D721Med (cell line): ENCODE measurements around the gene RUNX2.

Experiments used
- DNase-seq: peaks from one replicate; pipeline ENCODE4 v3.0.0; 2011; ENCODE audit warnings: low spot score; ENCODE audit not compliant: insufficient read length
- FAIRE-seq: peaks from 2 replicates; lab custom pipeline; 2011; peaks lifted over from hg19 to GRCh38; lab: Jason Lieb, UNC
- CTCF ChIP-seq: IDR thresholded peaks from 2 replicates; pipeline ENCODE4 v1.5.1; 2012; ENCODE audit warnings: mild to moderate bottlenecking, control low read depth; ENCODE audit not compliant: insufficient read depth; ENCODE audit errors: missing control alignments

Gene RUNX2

DNA sequence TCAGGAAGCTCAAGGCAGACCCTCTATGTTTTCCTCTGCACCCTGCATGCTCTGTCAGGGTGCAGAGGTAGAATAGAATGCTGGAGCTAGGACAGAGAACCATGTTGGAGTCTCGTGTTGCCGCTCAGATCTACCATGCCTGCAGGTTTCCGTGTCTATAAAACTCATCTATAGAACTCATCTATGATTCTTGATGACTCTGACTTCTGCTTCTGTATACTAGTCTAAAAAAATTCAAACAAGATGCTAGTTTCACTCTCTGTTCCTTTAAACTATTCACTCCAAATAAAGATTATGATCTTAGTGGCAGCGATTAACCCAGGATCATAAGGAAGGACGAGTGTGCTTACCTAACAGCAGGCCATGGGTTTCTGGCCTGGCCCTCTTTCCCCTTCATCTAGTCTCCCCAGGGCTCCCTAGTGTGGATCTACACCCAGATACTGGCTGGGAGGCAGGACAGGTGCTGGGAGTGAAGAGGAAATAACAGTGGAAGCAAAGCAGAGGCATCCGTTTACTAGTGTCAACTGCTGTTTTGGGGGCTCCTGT is 212.3 kb downstream of the RUNX2 start:
- TF ChIP-seq CTCF, result no peak
- no peak for DNase-seq
- no peak for FAIRE-seq

DNA sequence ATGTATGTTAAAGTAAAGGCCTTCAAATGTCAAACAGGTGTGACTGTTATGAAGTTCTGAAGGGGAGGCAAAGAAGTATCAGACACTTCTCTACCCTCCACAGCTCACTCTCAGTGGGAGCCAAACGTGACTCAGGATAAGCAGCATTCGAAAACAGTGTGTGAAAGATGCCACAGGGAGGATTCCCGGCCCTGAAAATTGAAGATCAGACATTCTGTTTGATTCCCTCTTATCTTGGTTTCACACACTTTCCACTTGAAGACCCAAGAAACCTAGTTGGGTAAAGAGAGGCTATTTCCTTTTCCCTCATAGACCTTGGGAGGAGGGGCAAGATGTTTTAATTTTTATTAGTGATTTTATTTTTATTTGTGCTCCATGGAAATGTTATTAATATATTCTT is 213.8 kb downstream of the RUNX2 start:
- TF ChIP-seq CTCF, result no peak
- FAIRE-seq (no peak), DNase-seq (no peak)

DNA sequence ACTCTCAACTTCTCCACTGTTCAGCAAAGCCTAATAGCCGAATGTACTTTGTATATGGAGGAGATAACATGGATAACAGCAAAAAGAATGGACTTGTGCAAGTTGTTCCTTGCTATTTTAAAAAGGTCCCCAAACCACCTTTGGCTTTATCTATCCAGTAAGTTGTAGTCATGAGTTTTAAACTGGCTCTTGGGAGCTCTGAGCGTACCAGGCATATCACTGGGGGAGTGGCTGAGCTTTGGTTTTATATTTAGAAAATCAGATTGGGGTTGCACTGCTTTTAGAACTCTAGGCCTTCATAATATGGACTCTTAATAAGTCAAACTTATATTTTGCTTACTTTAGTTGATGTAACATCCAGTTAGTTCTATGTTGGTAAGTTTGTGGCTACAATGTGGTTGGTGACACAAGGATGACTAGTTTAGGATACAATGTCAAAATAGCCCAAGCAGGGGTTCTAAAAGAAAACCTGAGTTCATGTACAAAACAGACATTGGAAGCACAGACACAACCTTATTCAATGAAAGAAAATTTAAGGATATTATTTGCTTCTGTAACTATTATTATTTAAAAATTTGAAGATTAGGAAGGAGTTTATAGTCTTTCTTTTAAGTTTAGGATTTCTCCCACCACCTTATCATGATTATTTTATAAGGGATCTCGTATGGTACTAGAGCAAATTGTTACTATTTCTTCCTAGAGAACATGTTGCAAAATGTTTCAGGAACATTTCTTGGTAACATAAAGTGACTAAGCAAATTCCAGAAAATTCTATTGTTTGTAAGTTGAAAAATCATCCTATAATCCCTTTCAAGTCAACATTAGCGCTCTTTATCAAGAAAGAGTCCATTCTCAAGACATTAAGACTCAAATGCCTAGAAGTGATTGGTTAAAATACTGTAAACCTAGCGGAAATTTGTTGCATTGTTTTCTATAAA is 215.4 kb downstream of the RUNX2 start:
- FAIRE-seq (no peak), DNase-seq (no peak)
- TF ChIP-seq CTCF, result no peak

GRCh38 chr6:45545416-45545815 is 217.3 kb downstream of the RUNX2 start:
- DNase-seq, result no peak
- TF ChIP-seq CTCF, result no peak
- FAIRE-seq, result no peak

GRCh38 chr6:45548657-45549515 is 220.8 kb downstream of the RUNX2 start:
- FAIRE-seq (no peak), DNase-seq (no peak)

GRCh38 chr6:45552536-45552935 is 224.4 kb downstream of the RUNX2 start:
- DNase-seq, result no peak
- no peak for FAIRE-seq
- no peak for TF ChIP-seq CTCF

More at GRCh38 chr6:45548657-45549515, 220.8 kb downstream of the RUNX2 start:
- TF ChIP-seq CTCF, result no peak
